H1 (cell line): ENCODE results near the gene AURKAIP1. TPM values are rescaled to one million over a fixed set of nuclear protein-coding genes. Genes with fewer than 3 reads are reported as not detected.
A peak's percentile ranks its signal among the peaks of the same experiment; 100 is the strongest.

Experiments used
- CHD2 ChIP-seq: IDR thresholded peaks from 2 replicates; pipeline ENCODE4 v1.6.1; 2012; ENCODE audit warnings: low read length, improper control_type of control experiment
- CTBP2 ChIP-seq: IDR thresholded peaks from 2 replicates; pipeline ENCODE4 v1.7.0; 2011; ENCODE audit warnings: borderline replicate concordance, mild to moderate bottlenecking, moderate library complexity, mixed read lengths, low read length; ENCODE audit not compliant: insufficient read depth, insufficient read length
- EP300 ChIP-seq, 2 experiments: IDR thresholded peaks; 1 replicate in 1 of 2; 2 replicates in 1 of 2; pipeline ENCODE4 v1.6.1; 2011 to 2012; ENCODE audit warnings: low read depth in 2 of 2, low read length in 2 of 2, mild to moderate bottlenecking in 2 of 2, borderline replicate concordance in 1 of 2, inconsistent platforms in 1 of 2, moderate library complexity in 1 of 2
- JUND ChIP-seq: IDR thresholded peaks from 2 replicates; pipeline ENCODE4 v1.6.1; 2011; ENCODE audit warnings: mild to moderate bottlenecking, improper control_type of control experiment, low read length
- MAX ChIP-seq: IDR thresholded peaks from 2 replicates; pipeline ENCODE4 v1.6.1; 2012; ENCODE audit warnings: inconsistent platforms
- RXRA ChIP-seq: IDR thresholded peaks from 2 replicates; pipeline ENCODE4 v1.6.1; 2011; ENCODE audit warnings: low read depth, mild to moderate bottlenecking, low read length, moderate library complexity; ENCODE audit not compliant: insufficient read depth
- SIN3A ChIP-seq, 2 experiments: IDR thresholded peaks in 1 of 2; conservative IDR thresholded peaks in 1 of 2; 2 replicates each; pipeline ENCODE4 v1.6.1; 2011 to 2012; ENCODE audit warnings: low read length in 2 of 2, improper control_type of control experiment in 1 of 2, low read depth in 1 of 2, mild to moderate bottlenecking in 1 of 2
- SP1 ChIP-seq: IDR thresholded peaks from 2 replicates; pipeline ENCODE4 v1.6.1; 2011; ENCODE audit warnings: low read depth, low read length
- TBP ChIP-seq: IDR thresholded peaks from 2 replicates; pipeline ENCODE4 v1.6.1; 2011; ENCODE audit warnings: low read depth, low read length, improper control_type of control experiment
- TCF12 ChIP-seq: IDR thresholded peaks from 2 replicates; pipeline ENCODE4 v1.6.1; 2011; ENCODE audit warnings: low read depth, mild to moderate bottlenecking, low read length
- polyA plus RNA-seq, 7 experiments: library from polyadenylated mRNA; depleted of rRNA in 3 of 7; stranded (reverse) in 5 of 7; unstranded in 2 of 7; fragments of >200 nt in 5 of 7; fragments of 200-250 nt in 2 of 7; gene quantifications; 1 replicate in 5 of 7; 2 replicates in 1 of 7; 4 replicates in 1 of 7; pipeline versions ENCODE4 v1.2.1 to v1.2.3, GENCODE V29; 2011 to 2013; ENCODE audit warnings: missing spikeins in 2 of 7, mixed read lengths in 2 of 7
- total RNA-seq: library from RNA; stranded (reverse); fragmentation: NEBNext Ultra II Directional; extraction: Animal tissue kit (Norgen Biotek cat#: 25700); gene quantifications from 2 replicates; pipeline ENCODE4 v1.2.1, GENCODE V29; 2021

AURKAIP1 gene
- total and polyA plus RNA-seq, 2 of the 8 experiments (the other 6 are each of a cell fraction or from before 2014, with no cell fraction given) = 87.8 to 194 TPM

- no peak for TF ChIP-seq CTBP2
- TF ChIP-seq JUND = peak; percentile 76; the same call in 1 of the 2 replicates
- peak in 1 of 2 experiments; percentile 74; a peak in 1 of 3 replicates for TF ChIP-seq EP300 (IDR thresholded peaks at IDR 0.05; ENCODE audit: borderline replicate concordance in 1 of 2, low read depth in 2 of 2, low read length in 2 of 2)
- no peak for TF ChIP-seq RXRA
- TF ChIP-seq TCF12 = no peak
- 0 out of 2 replicates have a peak, but pooled peaks have one; percentile 64 for TF ChIP-seq SP1
- peak; percentile 81 for TF ChIP-seq MAX
- TF ChIP-seq SIN3A (conservative IDR thresholded peaks at IDR 0.05 in 1 of 2, IDR thresholded peaks at IDR 0.05 in 1 of 2; ENCODE audit: low read depth in 1 of 2, low read length in 2 of 2) = peak in 1 of 2 experiments; percentile 97; a peak in 3 of 4 replicates
- peak; percentile 97 for TF ChIP-seq CHD2
- TF ChIP-seq TBP = peak; percentile 81
These were observed at the start of gene AURKAIP1 (continued) for GRCh38 chr1:1374929-1375662.
